Fibroblast of skin of right biceps (primary cell): ENCODE data around the gene ENTPD7.

Experiments
- DNase-seq: peaks from one replicate; pipeline ENCODE4 v3.0.0-alpha.2; 2013

Gene ENTPD7

DNA sequence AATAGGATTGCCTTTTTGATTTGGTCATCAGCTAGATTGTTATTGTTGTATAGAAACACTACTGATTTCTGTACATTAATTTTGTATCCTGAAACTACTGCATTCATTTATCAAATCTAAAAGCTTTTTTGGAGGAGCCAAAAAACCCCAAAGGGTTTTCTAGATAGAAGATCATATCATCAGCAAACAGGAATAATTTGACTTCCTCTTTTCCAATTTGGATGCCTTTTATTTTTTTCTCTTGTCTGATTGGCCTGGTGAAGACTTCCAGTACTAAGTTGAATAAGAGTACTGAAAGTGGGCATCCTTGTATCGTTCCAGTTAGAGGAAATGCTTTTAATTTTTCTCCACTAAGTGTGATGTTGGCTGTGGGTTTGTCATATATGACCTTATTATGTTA lies 10.6 kb upstream of the ENTPD7 start:
- DNase-seq = no peak

DNA sequence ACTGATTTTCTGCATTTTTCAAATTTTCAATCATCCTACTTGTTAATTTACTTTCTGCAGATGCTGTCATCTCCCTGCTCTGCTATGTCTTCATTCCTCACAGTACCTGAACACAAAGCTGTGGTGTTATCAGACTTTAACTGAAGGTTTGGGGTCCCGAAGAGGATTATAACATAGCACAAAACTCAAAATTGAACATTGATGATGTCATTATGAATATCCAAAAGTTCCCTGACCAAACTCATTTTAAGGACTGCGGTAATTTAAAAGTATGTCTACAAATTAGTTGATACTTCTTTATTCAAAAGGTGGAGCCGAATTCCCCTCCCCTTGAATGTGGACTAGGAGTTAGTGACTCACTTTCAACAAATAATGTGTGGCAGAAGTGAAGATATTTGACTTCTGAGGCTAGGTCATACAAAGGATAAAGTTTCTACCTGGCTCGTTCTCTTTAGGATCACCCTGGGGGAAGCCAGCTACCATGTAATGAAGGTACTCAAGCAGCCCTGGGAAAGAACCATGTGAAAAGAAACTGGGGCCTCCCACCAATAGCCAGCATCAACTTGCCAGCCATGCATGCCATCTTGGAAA lies 6.4 kb upstream of the ENTPD7 start:
- DNase-seq = no peak

DNA sequence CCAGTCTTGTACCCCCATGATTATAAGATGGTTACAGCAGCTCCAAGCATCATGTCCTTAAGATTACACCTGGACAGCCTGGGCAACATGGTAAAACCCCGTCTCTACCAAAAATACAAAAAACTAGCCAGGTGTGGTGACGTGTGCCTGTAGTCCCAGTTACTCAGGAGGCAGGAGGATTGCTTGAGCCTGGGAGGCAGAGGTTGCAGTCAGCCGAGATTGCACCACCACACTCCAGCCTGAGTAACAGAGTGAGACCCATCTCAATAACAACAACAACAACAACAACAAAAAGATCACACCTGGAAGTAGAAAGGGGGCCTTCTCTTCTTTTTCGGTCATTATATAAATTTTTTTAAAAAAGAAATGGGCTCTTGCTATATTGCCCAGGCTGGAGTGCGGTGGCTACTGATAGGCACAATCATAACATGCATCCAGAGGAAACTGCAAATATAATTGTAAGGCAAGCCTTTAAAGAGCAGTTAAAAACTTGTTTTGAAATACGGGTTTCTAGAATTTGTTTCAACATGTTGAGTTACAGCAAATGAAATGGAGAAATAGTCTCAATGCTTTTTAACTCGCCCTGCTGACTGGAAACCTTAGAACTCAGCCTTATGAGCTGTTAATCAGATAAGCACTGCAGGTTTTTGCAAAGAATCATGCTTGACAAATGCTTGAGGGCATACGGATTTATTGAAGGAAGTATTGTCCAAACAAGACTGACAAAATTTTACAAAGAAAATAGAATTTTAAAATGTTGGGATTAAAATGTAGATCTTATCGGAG lies 4.7 kb upstream of the ENTPD7 start:
- no peak for DNase-seq

DNA sequence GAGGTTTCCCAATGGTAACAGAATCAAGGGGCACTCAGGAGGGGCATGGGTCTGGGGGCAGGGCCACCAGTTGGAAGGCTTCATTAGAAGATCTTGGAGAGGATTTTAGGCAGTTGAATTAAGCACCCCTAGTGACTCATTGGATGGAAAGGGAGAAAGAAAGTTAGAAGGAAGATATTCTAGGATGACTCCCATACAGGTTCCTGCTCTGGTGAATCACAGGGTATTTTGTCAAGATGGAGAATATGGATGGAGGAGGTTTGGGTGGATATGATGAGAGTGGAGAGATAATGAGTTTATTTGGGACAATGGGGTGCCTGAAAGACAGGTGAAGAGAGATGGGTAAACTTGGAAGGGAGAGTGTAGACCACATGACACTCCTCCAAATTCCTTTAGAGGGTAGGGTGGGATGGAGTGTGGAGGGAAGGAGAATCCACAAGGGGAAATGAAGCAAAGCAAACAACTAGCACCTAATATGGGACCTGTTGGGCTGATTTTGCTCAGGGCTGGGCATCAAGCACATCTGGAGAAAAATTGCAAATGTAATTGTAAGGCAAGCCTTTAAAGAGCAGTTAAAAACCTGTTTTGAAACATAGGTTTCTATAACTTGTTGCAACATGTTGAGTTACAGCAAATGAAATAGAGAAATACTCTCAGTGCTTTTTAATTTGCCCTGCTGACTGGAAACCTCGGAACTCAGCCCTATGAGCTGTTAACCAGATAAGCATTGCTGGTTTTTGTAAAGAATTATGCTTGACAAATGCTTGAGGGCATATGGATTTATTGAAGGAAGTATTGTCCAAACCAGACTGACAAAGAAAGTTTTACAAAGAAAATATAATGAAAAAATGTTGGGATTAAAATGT lies 2.9 kb upstream of the ENTPD7 start:
- DNase-seq = no peak

DNA sequence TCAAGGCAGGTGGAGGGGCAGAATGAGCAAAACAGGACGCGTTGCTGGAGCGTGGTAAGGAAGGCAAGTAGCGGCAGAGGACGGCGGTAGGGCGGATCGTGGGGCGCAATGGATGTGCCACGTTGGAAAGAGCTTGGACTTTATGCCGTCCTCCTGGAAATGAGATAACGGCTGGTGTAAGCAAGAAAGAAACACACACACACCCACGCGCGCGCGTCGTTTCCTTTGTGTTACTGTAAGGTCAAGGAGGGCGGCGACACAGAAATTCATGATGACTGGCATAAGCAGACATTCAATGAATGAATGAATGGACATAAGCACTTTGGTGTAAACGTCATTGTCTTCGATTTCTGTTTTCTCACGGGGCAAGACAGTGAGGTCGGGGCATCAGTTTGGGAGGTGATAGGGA lies 683 bp upstream of the ENTPD7 start:
- peak; percentile 27 for DNase-seq

DNA sequence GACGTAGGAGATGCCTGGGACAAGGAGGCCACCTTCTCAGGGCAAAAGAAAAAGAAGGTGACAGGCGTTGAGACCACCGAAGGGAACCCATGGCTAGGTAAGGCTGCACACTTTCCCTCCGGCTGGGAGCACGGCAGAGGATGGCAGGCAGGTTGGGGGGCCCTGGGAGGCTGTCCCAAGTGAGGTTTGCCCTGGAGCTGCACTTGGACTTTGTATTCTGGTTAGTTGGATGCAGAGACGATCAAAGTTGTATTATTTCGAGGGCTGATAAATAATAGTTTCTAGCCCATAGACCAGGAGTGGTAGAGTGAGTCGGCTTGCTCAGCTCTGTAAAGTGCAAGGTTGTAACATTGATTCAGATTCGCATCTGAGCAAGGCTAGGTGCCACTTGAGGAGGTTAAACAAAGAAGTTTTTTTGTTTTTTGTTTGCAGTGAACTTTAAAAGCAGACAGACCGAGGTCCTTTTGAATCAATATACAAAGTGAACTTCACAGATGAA lies 608 bp downstream of the ENTPD7 start:
- no peak for DNase-seq

DNA sequence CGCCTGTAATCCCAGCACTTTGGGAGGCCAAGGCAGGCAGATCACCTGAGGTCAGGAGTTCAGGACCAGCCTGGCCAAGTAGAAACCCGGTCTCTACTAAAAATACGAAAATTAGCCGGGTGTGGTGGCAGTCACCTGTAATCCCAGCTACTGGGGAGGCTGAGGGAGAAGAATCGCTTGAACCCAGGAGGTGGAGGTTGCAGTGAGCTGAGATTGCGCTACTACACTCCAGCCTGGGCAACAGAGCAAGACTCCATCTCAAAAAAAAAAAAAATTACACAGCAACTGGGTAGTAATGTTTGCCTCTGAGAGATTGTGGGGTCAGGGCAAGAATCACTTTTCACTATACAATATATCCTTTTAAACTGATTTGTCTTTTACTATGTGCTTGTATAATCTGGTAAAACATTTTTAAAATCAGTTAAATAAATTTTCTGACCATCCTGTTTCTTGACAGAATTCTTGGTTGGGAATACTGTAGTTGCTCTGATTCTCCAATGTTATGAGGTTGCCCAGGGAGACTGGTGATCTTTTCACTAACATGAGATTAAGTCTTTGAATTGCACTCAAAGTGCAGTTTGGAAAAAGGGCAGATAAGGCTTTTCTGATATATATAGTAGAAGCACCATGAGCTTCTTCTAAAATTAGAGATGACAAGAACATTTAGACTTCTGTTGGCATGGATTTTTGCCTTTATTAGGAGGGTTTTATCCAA lies 1.5 kb downstream of the ENTPD7 start:
- DNase-seq = peak; percentile 13

DNA sequence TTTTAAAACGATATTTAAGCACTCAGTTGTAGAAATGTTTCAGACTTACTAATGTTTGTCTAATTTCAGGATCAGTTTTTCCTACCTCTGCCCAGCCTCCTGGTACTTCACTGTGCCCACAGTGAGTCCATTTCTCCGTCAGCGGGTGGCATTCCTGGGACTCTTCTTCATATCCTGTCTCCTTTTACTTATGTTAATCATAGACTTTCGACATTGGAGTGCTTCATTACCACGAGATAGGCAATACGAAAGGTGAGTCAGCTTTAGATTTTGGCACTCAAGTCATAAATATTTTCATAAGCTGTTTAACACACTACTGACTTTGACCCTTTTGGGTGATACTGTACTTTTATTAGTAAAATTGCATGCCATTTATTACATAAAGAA lies 2.1 kb downstream of the ENTPD7 start:
- DNase-seq = peak; percentile 84

DNA sequence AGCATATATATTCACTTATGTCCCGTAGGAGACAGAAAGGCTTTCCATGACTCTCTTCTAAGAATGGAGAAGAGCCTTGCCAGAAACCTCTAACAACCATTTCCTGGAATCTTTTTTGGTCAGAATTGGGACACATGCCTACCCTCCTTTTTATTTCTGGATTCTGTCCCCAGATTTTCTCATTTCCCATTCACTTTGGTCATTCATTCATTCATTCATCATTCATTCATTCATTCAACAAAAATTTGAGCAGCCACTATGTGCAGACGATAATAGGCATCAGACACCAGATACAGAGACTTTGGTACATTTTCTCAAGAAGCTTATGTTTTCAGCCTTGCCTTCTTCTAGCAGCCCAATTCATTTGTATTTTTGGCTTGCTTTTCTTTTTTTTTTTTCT lies 6.0 kb downstream of the ENTPD7 start:
- no peak for DNase-seq

DNA sequence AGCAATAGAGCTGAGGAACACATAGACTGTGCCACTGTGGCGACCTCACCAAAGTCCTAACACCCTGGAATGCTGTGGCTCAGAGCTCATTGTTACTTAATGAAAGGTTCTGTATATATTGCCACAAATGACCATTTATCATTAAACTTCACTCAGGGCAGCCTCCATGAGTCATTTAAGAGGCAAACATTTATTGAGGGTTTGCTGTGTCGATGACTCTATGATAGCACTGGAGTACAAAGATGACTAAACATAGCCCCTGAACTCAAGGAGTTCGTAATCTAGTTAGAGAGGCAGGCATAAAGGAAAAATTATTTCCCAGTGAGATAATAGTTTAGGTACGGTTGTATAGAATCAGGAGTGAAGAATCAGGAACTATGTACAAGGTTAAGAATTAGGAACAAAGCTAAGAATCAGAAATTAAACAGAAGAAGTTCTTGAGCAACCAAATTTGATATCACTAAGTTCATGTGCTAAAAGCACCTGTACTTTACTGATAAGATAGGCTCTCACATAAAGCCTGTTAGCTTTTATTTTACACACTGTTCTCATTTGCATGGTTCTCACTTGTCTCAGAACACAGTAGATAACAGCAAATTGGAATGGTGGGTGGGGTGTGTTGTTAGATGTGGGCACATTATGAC lies 7.9 kb downstream of the ENTPD7 start:
- peak; percentile 95 for DNase-seq

DNA sequence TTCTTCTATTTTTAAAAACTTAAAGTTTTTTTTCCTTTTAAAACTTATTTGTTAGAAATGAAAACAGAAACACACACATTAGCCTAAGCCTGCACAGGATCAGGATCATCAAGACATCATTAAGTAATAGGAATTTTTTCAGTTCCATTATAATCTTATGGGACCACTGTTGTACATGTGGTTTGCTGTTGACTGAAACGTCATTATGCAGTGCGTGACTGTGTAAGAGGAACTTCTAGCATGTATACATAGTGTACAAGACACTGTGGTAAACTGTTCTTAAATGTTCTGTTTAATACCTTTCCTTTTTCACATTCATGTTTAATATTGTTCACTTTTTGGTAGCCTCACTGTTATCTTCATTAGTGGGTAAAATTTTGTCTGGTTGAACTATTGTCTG lies 12.1 kb downstream of the ENTPD7 start:
- DNase-seq = no peak

DNA sequence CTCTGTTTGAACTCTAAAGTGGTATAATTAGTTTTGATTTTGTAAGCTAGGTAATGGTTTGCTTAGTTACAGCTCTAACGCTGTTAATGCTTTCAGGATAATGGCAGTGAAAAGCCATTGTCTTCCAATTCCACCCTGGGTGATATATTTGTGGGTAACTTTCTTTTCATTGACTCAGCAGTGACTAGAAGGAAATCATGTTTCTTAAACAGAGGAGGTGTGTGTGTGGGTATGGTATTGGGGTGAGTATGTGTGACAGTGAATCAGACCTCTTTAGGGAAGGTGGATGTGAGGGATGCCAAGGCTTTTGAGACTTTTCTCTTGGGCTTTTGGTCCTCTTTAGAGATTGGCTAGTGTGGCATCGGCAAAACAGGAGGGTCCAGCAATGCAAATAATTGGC lies 13.6 kb downstream of the ENTPD7 start:
- no peak for DNase-seq

DNA sequence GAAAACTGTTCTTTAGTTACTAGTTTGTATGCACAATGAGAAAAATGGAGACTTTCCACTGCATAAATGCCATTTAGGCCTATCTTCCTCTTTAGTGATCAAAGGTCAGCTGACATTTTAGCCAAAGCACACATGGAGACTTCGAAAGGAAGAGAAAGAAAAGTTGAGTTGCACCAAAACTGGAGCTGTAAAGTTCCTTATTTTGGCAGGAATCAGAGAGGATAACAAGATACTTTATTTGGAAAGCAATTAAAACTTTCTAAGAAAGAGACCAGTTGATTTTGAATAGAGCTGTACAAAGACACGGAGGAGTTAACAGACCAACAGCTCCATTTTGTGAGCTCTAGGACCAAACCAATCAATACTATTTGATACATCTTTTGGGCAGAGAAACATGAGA lies 14.2 kb downstream of the ENTPD7 start:
- no peak for DNase-seq

DNA sequence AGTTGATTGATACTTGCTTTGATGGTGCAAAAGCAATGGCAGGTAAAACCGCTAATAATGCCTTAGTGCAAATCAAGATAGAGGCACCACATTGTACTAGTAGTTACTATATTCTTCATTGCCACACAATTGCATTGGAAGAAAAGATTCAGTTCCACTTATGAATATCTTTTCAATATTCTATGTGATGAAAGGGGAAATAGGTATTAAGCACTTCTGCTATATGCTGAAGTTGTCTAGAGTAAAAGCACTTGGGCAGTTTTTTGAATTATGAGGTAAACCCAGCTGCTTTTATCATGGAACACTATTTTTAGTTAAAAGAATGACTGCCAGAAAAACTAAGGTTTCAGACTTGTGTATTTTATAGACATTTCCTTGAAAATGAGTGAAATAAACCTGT lies 15.5 kb downstream of the ENTPD7 start:
- DNase-seq = no peak

DNA sequence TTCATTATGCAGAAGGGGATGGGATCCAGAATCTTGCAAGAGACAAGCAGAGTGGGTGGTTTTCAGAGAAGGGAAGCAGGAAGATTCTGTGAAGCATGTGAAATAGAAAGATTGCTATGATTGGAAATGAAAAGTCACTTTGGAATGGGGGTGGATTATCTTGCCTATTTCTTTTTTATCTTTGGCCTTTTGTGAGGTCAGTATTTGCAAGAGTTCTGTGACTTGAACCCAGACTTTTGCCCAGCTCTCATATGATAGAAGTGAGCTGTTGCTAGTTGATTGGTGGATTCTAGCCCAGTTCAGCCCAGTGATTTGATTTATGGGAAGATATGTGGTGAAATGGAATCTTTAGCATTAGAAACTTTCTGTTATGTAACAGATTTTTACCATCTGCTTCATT lies 17.1 kb downstream of the ENTPD7 start:
- peak; percentile 93 for DNase-seq

DNA sequence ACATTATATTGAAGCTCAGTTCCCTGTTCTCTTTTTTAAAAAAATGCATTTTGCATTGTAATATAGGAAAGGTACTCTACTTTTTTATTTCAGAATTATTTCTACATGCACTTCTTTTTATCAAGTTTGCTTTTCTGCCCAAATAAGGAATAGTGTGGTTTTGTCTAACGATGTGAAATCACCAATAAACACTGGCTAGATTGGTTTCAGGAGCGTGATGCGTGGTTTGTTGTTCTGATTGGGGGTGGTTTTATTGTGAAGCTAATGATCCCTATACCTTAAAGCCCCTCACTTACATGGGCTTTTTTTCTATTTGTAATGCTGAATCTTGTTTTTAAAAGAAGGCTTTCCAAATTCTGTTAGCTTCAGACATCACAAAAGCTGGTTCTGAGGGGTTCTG lies 17.6 kb downstream of the ENTPD7 start:
- DNase-seq = peak; percentile 45

DNA sequence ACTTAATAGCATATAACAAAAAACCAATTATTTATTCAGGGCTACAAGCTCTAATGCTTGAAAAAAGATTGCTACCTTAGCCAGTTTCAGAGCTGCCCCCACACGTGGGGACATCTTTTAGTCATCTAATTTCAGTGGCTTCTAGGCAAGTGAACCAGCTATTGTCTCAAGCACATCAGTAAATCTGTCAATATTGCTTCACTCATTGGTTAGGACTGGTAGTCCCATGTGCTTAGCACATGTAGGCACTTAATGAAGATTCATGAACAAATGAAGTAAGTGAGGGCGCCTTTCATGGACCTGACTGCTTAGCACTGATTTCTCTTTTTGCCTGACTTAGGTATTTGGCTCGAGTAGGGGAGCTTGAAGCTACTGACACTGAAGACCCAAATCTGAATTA lies 19.6 kb downstream of the ENTPD7 start:
- DNase-seq = no peak

DNA sequence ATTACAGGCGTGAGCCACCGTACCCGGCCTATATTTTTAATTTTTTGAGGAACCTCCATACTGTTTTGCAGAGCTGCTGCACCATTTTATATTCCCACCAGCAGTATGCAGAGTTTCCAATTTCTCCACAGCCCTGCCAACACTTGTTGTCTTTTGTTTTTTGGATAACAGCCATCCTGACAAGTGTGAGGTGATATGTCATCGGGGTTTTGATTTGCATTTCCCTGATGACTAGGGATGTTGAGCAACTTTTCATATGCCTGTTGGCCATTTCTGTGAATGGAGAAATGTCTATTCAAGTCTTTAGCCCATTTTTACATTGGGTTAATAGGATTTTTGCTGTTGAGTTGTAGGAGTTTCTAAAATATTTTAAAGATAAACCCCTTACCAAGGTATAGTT lies 22.2 kb downstream of the ENTPD7 start:
- peak; percentile 74 for DNase-seq

DNA sequence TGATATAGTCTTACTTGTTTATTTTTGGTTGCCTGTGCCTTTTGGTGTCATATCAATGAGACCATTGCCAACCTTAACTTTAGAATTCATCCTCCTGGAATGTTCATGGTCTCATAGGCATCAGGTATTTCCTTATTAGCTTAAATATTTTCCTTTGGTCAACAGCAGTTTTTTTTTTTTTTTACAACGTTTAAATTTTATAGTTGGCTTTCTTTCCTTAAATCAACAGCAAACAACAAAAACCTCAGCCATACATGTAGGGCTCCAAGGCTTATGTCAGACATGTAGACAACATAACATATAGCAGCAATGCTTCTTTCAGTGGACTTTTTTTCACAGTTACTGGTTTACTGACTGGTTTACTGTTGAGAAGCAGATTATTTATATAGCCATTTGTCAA lies 22.7 kb downstream of the ENTPD7 start:
- no peak for DNase-seq

DNA sequence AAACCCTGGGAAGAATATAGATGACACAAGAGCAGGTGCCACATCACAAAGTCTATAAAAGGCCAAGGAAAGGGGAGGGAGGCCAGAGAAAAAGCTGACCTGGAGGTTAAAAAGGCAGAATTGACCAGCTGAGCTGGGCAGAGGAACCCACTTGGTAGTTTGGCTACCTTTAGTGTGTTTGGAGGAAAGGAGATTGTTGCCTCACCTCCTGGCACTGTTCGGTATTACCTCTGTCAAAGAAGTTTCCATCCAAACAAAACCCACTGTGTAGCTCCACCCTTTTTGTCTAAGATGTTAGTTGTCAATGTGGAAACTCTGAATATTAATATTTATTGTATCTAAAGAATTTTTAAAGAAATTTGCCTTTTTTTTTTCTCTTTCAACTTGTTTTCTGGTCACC lies 23.4 kb downstream of the ENTPD7 start:
- DNase-seq = no peak

DNA sequence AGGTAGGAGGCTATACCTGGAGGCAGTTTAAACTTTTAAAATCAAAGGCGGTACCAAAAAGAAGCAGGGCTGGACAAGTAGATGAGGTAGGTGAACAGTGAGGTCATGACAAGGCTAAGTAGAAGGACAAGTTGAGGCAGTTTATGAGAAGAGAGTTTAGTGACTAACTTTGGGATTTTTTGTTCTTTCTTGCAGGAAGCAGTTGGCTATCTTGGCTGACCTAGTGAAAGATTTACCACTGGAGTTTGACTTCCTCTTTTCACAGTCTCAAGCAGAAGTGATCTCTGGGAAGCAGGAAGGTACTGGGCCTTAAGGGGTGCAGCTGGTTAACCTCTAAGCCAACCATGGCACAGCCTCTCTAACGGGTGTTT lies 26.3 kb downstream of the ENTPD7 start:
- DNase-seq = no peak

DNA sequence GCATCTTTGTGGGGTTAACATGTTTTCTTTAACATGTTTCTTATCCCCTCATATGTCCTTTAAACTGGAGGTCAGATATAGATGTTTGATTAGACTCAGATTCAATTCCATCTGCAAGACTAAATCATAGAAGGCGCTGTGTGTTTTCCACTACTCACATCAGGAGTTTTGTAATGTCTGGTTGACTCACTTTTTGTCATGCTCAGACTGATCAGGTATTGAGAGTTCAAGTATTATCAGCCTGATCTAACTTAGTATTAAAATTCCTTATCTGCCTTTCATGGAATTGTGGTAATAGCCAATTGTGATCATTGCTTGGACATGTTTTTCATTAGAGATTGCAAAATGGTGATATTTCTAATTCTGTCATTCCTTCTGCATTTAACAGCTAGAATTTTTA lies 30.2 kb downstream of the ENTPD7 start:
- DNase-seq = no peak
